PFSK-1 (cell line): ENCODE measurements around the gene CD226.

ENCODE experiments used
- POLR2AphosphoS5 ChIP-seq: IDR thresholded peaks from 2 replicates; pipeline ENCODE4 v1.6.1; 2012; ENCODE audit warnings: low read depth, mild to moderate bottlenecking, control low read depth, low read length, moderate library complexity
- SIN3A ChIP-seq: IDR thresholded peaks from 2 replicates; pipeline ENCODE4 v1.6.1; 2012; ENCODE audit warnings: mild to moderate bottlenecking, low read length, moderate library complexity, borderline replicate concordance; ENCODE audit not compliant: insufficient read depth
- TF ChIP-seq, protein P1 (sequence below), 2 experiments: IDR thresholded peaks; 2 replicates each; pipeline versions ENCODE4 v1.6.1 to v1.8.0; 2011 to 2012; ENCODE audit warnings: low read depth in 2 of 2, low read length in 2 of 2, control low read depth in 1 of 2, inconsistent platforms in 1 of 2, mild to moderate bottlenecking in 1 of 2, moderate library complexity in 1 of 2; ENCODE audit not compliant: insufficient read depth in 1 of 2

GRCh38 chr18:69900941-69901340 is 46.7 kb downstream of the CD226 start:
- TF ChIP-seq POLR2AphosphoS5 (no peak), SIN3A (no peak)
- TF ChIP-seq, protein P1, sequence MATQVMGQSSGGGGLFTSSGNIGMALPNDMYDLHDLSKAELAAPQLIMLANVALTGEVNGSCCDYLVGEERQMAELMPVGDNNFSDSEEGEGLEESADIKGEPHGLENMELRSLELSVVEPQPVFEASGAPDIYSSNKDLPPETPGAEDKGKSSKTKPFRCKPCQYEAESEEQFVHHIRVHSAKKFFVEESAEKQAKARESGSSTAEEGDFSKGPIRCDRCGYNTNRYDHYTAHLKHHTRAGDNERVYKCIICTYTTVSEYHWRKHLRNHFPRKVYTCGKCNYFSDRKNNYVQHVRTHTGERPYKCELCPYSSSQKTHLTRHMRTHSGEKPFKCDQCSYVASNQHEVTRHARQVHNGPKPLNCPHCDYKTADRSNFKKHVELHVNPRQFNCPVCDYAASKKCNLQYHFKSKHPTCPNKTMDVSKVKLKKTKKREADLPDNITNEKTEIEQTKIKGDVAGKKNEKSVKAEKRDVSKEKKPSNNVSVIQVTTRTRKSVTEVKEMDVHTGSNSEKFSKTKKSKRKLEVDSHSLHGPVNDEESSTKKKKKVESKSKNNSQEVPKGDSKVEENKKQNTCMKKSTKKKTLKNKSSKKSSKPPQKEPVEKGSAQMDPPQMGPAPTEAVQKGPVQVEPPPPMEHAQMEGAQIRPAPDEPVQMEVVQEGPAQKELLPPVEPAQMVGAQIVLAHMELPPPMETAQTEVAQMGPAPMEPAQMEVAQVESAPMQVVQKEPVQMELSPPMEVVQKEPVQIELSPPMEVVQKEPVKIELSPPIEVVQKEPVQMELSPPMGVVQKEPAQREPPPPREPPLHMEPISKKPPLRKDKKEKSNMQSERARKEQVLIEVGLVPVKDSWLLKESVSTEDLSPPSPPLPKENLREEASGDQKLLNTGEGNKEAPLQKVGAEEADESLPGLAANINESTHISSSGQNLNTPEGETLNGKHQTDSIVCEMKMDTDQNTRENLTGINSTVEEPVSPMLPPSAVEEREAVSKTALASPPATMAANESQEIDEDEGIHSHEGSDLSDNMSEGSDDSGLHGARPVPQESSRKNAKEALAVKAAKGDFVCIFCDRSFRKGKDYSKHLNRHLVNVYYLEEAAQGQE (IDR thresholded peaks at IDR 0.05; ENCODE audit: insufficient read depth in 1 of 2, low read depth in 2 of 2, low read length in 2 of 2) = no peak
